ENCODE results near the gene ICAM2.

ICAM2 gene

GRCh38 chr17:63996430-63997182 is 23.8 kb downstream of the ICAM2 start:
- peaks cover 12% of the 10 kb centered on the region for H3K27me3 ChIP-seq (replicated peaks)
- H3K36me3 ChIP-seq (replicated peaks): no peaks in the 10 kb centered on the region
- H3K4me3 ChIP-seq (ENCODE audit: low read depth, low read length): no peak overlapping the region
- no peak overlapping the region for H3K27ac ChIP-seq
- TF ChIP-seq CTCF (IDR thresholded peaks at IDR 0.05; ENCODE audit: low read depth, low read length, missing control alignments): no peak
- in situ Hi-C loops (cut with HindIII; ENCODE audit: low pct_ligation_motif_present, low sequenced_read_pairs): no loop called here
- DNase-seq: no peak

- no peak for TF ChIP-seq CTCF (IDR thresholded peaks at IDR 0.05; ENCODE audit: low read depth, low read length, missing control alignments)
Measured at GRCh38 chr17:63995626-63996025, 24.8 kb downstream of the ICAM2 start.

GRCh38 chr17:63993368-63993985 is 27.0 kb downstream of the ICAM2 start:
- Histone ChIP-seq H3K27ac (no peak overlapping the region), H3K27me3 (replicated peaks) (peaks cover 12% of the 10 kb centered on the region), H3K4me3 (ENCODE audit: low read depth, low read length) (no peak overlapping the region), H3K36me3 (replicated peaks) (no peaks in the 10 kb centered on the region)
- DNase-seq: no peak
- no peak for TF ChIP-seq CTCF (IDR thresholded peaks at IDR 0.05; ENCODE audit: low read depth, low read length, missing control alignments)
- in situ Hi-C loops (cut with HindIII; ENCODE audit: low pct_ligation_motif_present, low sequenced_read_pairs): no loop called here

More at GRCh38 chr17:63995626-63996025, 24.8 kb downstream of the ICAM2 start:
- no peak overlapping the region for H3K27ac ChIP-seq
- in situ Hi-C loops (cut with HindIII; ENCODE audit: low pct_ligation_motif_present, low sequenced_read_pairs): no loop called here
- H3K36me3 ChIP-seq (replicated peaks): no peaks in the 10 kb centered on the region
- peaks cover 12% of the 10 kb centered on the region for H3K27me3 ChIP-seq (replicated peaks)
- H3K4me3 ChIP-seq (ENCODE audit: low read depth, low read length): no peak overlapping the region
- DNase-seq: no peak

- Histone ChIP-seq H3K27ac (no peak overlapping the region), H3K27me3 (replicated peaks) (peaks cover 12% of the 10 kb centered on the region), H3K4me3 (ENCODE audit: low read depth, low read length) (no peak overlapping the region), H3K36me3 (replicated peaks) (no peaks in the 10 kb centered on the region)
- in situ Hi-C loops (cut with HindIII; ENCODE audit: low pct_ligation_motif_present, low sequenced_read_pairs): no loop called here
- no peak for TF ChIP-seq CTCF (IDR thresholded peaks at IDR 0.05; ENCODE audit: low read depth, low read length, missing control alignments)
- DNase-seq: no peak
Measured at GRCh38 chr17:63991611-63992010, 28.8 kb downstream of the ICAM2 start.

GRCh38 chr17:63989622-63990345 is 30.6 kb downstream of the ICAM2 start:
- no peak for DNase-seq
- no peak for TF ChIP-seq CTCF (IDR thresholded peaks at IDR 0.05; ENCODE audit: low read depth, low read length, missing control alignments)
- no peak overlapping the region for H3K27ac ChIP-seq
- H3K36me3 ChIP-seq (replicated peaks): no peaks in the 10 kb centered on the region
- in situ Hi-C loops (cut with HindIII; ENCODE audit: low pct_ligation_motif_present, low sequenced_read_pairs): no loop called here
- H3K4me3 ChIP-seq (ENCODE audit: low read depth, low read length): no peak overlapping the region
- H3K27me3 ChIP-seq (replicated peaks): peaks cover 12% of the 10 kb centered on the region
